HG03066 (cell line): ENCODE results near the gene TUBA3D.
"Not testable (repeated sequence)": the region's sequence is repeated elsewhere in the genome, so short reads cannot be mapped to it uniquely, and the experiment has no call there.

Experiments
- ATAC-seq: cut with Tn5 transposase; IDR thresholded peaks from one replicate; pipeline ENCODE4 v1.9.1; 2021; ENCODE audit warnings: low read depth; ENCODE audit not compliant: unreplicated experiment

TUBA3D gene

DNA sequence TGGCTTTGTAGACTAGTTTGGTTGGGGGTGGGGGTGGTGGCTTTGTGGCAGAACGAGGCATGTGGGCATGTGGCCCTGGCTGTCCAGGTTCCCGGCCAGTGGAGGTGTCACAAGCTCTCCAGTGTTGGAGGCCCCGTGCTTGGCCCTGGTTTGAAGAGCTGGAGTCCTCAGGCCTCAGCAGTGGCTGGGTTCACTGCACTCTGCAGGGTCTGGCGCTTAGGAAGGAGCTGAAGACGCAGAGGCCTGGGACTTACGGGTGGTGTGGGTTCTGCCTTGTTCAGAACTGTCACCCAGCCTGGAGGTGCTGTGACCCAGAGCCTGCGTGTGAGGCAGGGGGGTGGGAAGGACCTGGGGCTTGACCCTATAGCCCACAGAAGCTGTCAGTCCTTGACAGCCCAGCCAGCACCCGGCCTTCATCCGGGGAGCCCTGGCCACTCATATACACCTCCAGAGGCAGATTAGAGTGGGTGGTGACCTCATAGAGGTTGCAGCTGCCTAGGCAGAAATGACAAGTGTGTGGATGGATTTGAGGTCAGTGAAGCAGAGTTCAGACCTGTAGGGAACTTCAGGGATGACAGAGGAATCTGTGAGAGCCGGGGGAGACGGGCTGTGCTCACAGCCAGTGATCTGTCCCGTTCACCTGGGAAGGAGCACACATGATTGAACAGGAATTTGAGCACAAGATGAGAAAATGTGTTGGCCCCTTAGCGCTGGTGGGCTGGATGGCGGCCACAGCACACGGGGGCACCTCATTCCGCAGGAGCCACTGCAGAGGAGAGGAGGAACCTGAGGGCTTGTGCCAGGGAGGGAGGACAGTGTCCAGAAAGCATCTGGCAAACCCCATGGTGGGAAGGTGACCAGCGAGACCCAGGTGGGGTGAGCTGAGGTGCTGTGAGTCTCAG, 36.3 kb downstream of the TUBA3D start:
- not testable (repeated sequence) for ATAC-seq

GRCh38 chr2:131514408-131515166, 38.7 kb downstream of the TUBA3D start:
- peak; percentile 65 for ATAC-seq

DNA sequence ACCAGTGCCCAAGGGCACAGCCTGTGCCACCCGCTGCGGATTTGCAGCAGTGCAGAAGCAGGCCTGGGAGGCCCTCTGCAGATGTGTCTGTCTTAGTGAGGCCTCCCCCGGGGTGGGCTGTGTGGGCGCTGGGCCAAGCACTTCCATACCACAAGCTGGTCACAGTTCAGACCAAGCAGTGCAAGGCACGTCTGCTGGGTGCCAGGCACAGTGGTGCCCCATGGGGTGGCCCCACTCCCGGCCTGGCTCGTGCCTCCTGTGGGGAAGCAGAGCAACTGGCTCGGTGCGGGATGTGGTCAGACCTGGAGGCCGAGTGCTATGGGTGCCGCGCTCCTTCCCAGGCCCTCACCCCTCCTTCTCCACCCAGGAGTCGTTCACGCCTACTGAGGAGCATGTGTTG, 39.3 kb downstream of the TUBA3D start:
- ATAC-seq: not testable (repeated sequence)

DNA sequence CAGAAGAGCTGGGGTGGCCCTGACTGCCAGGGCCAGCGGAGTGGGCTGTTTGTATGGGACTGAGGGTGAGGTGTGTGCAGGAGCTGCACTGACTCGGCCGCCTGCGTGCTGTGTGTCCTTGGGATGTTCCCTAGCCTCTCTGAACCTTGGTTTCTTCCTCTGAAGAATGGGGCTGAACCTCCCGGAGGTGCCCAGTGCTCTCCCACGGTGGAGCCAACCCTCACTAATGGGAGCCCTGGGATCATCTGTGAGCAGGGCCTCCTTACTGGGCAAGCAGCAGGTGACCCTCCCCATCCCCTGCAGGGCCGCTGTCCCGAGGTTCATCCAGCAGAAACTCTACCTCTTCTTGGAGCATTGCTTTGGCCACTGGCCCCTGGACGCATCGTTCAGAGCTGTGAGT, 40.1 kb downstream of the TUBA3D start:
- no peak for ATAC-seq

- ATAC-seq: not testable (repeated sequence)
Measured at GRCh38 chr2:131516621-131517020, 40.7 kb downstream of the TUBA3D start.

DNA sequence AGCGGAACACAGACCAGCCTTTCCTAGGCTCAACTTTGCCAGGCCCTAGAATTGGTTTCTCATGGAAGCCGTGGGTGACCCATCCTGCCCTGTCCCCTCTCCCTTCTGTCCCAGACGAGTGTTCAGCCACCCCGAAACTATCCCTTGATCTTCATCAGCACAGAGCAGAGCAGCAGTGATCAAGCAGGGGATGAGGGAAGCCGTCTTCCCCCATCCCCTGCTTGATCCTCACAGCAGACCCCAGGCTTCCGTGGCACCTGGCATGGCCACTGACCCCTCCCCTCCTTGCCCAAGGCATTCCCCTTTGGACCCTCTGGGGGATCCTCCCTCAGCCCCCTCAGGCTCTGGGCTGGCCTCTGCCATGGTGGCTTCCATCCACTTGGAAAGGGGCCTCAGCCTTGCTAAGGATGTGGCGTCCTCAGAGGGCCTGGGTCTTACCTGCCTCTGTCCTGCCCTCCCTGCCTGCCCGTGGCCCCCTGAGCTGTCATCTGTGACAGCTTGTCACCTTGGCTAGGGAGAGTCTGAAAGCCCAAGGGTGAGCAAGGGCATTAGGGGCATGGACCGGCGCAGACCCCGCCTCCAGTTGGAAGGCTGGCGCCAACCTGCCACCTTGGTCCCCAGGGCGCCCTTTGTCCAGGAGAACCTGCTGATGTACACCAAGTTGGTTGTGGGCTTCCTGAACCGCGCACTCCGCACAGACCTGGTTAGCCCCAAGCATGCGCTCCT, 41.4 kb downstream of the TUBA3D start:
- ATAC-seq: no peak

DNA sequence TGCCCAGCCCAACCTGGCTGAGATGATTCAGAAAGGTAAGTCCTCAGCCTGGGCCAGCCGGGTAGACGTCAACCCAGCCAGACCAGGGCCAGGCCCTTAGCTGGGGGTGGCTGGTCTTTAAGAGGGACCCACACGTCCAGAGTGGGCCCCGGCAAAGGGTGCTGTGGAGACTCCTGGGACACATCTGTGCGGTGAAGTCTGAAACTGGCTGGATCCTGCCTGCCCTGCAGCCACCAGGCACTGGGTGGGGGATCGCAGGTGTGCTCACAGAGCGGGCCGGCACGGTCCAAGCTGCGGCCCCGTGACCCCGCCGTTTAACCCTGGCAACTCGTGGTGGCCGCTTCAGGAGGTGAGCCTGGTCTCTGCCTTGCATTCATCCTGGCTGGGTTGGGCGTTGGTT, 41.9 kb downstream of the TUBA3D start:
- ATAC-seq: not testable (repeated sequence)

- not testable (repeated sequence) for ATAC-seq
Measured at GRCh38 chr2:131518531-131518930, 42.6 kb downstream of the TUBA3D start.

DNA sequence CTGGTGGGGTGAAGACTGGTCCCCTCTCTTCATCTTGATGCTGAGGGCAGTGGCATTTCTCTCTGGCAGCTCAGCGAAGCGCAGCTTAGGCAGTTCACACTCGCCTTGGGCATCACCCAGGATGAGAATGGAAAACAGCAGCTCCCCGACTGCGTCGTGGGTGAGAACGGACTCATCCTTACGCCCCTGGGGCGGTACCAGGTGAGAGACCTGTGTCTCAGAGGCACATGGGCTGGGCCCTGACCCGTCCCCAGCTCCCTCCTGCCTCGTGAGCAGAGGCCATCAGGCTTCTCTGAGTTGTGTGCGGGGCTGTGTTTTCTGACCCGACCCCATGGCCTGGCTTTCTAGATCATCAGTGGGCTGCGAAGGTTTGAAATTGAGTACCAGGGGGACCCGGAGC, 43.5 kb downstream of the TUBA3D start:
- ATAC-seq: no peak

DNA sequence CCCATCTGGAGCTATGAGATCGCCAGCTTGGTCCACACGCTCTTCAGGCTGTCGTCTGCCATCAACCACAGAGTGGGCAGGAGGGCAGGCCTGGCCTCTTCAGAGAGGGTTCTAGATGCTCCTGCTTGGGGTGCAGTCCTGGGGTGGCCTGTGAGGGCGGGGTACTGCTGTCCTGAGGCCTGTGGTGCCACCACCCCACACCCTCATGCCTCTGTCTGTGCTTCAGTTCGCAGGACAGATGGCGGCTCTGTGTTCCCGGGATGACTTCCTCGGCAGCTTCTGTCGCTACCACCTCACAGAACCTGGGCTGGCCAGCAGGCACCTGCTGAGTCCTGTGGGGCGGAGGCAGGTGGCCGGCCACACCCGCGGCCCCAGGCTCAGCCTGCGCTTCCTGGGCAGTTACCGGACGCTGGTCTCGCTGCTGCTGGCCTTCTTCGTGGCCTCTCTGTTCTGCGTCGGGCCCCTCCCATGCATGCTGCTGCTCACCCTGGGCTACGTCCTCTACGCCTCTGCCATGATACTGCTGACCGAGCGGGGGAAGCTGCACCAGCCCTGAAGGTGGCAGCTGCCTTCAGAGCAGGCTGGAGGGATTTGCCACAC, 44.1 kb downstream of the TUBA3D start:
- not testable (repeated sequence) for ATAC-seq

DNA sequence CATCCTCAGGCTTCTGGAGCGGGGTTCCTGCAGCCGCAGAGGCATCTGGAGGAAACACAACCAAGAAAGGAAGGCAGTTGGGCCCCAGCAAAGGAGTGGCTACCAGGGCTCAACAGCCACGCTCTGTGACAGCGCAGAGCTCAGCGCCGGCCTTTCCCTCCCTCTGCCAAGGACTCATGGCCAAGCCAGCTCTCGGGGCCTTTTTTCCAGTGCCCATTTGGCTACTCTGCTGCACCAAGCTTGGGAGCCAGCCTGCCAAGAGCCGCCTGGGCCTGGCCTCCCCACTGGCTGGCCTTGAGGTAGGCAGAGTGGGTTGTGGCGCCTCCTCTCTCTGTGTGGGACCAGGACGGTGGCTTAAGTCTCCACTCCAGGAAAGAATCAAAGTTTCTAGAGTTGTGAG, 44.6 kb downstream of the TUBA3D start:
- no peak for ATAC-seq

- not testable (repeated sequence) for ATAC-seq
Measured at GRCh38 chr2:131521524-131521923, 45.6 kb downstream of the TUBA3D start.

DNA sequence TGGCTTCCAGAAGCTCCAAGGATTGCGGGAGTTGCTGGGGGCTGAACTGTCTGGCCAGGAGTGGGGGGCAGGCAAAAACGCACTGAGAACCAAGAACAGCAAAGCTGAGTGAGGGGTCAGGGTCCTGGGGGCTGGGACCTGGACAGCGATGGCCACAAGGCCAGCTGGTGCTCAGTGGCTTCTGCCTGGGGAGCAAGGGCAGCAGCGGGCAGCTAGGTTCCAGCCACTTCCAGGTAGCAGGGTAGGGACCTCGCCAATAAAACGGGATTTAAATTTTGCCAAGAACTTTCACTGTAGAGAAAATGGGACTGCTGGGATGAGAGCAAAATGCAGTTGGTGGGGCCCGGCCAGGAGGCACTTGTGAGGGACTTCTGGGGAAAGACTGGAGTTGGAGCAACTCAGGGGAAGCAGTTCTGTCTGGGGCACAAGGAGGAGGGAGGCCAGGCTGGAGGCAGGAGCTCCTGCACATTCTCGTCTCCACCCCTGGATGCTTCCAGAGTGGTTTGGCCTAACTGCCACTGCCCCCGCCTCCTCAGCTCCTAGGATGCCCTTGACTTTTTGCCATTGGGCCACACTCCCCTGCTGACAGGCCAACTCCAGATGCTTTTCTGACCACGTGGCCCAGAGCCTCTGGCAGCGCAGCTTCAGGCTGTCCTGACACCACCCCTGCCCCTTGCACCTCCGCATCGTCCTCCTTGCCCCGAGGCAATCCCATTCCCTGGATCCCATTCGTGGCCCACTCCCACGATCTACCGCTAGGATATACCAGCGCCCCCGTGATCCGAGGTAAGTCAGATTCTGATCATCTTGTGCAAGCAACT, 46.3 kb downstream of the TUBA3D start:
- ATAC-seq: no peak

DNA sequence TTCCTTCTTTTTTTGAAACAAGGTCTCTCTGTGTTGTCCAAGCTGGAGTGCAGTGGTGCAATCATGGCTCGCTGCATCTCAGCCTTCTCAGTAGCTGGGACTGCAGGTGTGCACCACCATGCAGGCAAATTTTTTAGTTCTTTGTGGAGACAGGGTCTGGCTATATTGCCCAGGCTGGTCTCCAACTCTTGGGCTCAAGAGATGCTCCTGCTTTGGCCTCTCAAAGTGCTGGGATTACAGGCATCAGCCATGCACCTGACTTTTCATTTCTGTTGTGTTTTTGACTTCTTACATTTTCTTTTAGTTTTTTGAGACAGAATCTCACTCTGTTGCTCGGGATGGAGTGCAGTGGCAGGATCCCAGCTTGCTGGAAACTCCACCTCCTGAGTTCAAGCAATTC, 49.3 kb downstream of the TUBA3D start:
- ATAC-seq: not testable (repeated sequence)

GRCh38 chr2:131527131-131528001, 51.4 kb downstream of the TUBA3D start, which contains the start of gene CCDC74A:
Gene CCDC74A, plus strand, starts transcription at chr2:131527888. Its CDS starts 83 bp downstream, at chr2:131527971.
- peak; percentile 74 for ATAC-seq

DNA sequence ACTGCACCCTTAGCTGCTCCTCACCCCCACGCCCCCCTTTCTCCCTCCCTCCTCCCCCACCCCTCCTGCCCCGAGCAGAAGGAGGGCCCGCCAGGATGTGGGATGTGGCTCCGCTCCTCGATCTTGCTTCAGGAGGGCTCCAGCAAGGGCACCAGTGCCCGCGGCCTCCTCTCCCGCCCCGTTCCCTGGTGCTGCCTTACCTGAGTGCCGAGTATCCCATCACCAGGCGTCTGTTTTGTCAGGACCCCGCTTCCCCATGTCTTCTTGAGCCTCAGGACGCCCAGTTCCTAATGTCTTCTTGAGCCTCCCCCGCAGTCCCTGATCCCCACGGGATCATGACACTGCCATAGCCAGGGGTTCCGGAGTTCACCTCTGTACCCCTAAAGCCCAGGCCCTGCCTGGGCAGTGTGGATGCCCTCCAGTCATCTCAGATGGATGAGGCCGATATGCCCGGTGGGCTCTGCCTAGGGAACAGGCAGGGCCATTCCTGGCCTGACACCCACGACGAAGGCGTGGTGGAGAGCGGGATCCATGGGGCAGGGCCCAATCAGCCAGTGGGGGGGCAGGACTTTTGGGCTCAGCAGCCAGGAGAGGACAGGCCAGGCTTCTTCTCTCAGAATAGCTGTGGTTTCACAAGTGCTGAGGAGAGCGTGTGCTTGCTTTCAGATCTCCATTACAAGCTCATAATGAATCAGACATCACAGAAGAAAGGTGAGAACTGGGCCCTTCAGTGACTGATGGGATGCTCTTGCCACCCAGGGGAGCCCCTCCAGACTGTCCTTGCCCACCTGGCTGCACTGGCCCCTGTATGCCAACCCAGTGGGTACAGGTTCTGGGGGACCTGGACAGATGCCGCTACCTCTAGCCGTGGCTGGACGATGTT, 53.3 kb downstream of the TUBA3D start:
- peak; percentile 57 for ATAC-seq

DNA sequence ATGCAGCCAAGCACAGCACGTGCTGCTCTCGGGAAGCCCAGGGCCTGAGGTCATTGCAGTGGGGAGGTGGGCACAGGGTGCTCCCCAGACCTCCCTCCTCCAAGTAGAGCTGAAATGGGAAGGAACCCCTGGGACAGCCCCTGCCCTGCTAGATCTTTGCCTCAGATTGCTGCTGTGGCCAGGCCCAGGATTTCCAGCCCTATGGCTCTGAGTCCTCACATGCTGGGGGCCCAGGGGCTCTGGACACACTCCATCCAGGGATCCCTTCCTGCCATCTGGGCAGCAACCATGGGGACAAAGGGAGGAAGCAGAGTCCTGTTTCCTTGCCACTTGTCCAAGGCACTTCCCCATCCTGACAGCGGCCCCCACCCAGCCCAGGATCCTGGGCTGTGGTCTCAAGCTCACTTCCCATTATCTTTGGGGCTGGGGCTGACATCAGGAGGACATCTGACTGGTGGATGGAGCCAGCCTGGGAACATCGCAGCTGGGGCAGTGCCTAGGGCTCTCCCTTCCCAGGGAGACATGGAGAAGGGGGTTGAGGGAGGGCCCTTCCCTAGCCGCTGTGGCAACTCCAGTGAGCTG, 54.0 kb downstream of the TUBA3D start:
- not testable (repeated sequence) for ATAC-seq
